NCI-H2171 (cell line): ENCODE data around the gene SOCS2.
A peak's percentile ranks its signal among the peaks of the same experiment; 100 is the strongest.

ENCODE experiments used
- DNase-seq: peaks from one replicate; lab custom pipeline; 2025; lab: John Stamatoyannopoulos, UW

The SOCS2 gene

DNA sequence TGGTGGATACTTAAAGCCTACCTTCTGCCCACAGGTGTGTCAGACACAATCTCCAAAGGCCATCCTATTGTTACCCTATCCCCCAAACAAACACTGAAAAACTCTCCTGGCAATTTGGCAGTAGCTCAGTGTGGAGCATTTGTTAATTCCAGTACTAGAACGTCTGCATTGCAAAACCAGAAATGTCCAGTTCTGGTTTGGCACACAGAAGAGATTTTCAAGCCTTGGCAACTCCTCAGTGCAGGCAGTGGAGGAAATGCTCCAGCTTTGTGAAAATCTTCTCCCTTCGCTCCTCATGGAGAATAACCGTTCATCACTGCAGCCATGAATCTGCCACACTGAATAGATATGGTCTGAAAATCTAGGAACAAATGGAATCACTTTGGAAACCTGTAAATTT is 5.3 kb upstream of the SOCS2 start:
- DNase-seq = no peak

DNA sequence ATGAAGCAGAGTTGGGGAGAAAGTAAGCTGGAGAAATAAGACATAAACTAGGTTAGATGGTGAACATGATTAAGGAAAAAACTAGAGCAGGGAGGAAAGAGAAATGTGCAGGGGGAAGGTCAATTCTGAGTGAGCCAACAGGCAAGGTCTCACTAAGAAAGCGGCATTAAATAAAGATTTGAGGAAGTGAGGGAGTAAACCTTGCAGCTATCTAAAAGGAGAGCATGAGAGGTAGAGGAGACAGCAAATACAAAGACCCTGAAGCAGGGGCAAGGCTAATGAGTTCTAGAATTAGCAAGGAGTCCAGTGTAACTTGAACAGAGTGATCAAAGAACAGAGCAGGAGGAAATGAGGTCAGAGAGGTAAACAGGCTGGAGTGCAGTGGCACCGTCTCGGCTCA is 4.4 kb upstream of the SOCS2 start:
- DNase-seq = no peak

DNA sequence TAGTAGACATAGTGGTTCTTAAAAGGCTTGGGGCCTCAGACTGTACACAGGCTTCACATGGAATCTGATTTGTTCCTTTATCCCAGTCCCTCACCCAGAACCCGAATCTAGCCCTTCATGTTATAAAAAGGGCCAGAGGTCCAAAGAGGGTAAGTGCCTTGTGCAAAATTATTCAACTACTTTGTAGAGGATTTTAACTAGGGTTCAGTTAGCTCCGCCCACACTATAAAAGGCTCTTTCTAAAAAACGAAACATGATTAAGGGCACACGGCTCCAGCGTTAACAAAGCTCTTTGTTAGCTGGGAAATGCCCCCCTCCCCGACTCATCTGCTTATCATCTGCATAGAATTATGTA is 3.2 kb upstream of the SOCS2 start:
- no peak for DNase-seq

DNA sequence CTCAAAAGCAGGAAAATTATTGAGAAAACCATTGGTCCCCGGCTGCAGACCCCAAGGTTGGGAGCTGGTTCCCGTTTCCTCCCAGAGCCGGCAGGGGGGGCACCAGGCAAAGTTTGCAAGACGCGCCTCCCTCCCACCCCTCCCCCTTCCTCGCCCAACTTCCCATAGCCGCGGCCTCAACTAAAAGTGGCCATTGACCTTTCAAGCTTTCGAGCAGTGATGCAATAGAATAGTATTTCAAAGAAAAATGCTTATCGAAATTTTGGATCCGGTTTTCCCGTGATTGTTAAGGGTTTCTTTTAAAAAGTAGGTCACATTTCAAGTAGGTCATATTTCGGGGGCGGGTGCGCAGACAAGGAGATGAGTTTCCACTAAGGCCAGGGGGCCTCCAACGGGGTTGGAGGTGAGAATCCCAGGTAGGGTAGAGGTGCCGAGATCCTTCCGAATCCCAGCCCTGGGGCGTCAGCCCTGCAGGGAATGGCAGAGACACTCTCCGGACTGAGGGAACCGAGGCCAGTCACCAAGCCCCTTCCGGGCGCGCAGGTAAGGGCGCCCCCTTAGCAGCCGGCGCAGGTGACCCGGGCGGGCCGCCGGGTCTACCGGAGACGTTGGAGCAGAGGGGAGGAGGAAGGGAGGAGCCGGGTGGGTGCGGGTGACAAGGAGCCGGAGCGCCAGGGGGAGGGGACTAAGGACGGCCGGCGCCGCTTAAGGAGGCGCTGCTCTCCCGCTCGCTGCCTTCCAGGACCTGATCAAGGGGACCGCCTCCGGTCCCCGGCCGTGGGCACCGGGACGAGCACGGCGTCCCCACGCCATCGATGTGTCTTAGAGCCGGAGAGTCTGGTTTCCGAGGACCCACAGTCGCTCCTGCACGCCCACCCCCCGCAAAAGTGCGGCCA is 2.6 kb upstream of the SOCS2 start:
- DNase-seq = peak; percentile 83

DNA sequence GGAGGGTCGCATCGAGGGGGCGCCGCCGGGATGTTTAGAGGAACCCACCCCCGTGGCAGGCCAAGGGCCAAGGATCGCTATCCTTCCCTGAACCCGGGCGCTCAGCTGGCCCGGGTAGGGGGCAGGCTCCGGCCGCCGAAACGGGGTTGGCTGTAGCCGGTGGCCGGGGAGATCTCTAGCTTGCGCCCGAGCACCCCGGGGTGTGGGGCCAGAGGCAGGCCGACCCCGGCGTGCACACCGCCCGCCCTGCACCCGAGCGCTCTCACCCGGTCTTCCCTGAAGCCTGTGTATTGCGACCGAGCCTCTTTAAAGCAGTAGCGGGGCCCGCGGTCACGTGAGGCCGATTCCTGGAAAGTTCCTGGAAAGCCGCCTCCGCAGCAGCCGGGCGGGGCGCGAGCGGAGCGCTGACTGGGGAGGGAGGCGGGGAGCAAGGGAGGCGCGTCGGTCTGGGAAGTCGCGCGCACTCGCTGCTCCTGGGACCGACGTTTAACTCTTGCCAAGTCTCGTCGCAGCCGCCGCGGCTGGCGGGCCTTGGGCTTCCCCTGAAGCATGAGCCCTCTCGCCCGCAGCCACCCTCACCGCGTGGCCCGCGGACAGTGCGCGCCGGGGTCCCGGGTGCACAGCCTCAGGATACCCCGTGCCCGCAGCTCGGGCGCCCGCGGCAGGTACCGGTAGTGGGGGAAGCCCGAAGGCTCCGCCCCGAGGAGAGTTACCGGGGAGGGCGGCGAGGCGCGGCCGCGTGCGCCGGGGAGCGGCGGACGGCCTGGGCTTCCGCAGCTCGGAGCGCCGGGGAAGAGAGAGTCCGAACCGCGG is 1.7 kb upstream of the SOCS2 start:
- DNase-seq = peak; percentile 86

DNA sequence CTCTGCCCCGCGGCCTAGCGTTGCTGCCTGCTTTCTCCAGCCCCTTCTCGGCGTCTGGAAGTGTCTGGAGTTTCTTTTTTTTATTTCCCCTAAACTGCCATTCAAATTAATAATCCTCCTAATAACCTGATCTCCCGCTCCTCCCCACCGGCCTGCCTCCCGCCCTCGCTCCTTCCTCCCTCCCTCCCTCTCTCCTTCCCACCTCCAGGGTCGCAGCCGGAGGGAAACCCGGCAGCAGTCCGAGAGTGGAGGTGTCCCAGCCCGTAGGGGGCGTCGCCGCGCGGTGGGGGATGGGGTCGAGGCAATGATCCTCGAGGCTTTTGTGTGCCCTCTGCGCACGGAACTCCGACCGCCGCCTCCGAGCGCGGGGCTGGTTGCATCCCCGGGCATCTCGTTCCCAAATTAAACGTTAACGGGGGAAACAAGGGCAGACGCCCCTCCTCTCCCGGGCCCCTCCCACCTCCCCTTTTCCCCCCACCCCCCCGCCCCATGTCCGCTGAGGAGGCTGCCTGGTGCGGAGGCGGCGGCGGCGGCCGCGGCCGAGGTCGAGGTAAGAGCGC is 1.0 kb upstream of the SOCS2 start:
- DNase-seq = peak; percentile 82

DNA sequence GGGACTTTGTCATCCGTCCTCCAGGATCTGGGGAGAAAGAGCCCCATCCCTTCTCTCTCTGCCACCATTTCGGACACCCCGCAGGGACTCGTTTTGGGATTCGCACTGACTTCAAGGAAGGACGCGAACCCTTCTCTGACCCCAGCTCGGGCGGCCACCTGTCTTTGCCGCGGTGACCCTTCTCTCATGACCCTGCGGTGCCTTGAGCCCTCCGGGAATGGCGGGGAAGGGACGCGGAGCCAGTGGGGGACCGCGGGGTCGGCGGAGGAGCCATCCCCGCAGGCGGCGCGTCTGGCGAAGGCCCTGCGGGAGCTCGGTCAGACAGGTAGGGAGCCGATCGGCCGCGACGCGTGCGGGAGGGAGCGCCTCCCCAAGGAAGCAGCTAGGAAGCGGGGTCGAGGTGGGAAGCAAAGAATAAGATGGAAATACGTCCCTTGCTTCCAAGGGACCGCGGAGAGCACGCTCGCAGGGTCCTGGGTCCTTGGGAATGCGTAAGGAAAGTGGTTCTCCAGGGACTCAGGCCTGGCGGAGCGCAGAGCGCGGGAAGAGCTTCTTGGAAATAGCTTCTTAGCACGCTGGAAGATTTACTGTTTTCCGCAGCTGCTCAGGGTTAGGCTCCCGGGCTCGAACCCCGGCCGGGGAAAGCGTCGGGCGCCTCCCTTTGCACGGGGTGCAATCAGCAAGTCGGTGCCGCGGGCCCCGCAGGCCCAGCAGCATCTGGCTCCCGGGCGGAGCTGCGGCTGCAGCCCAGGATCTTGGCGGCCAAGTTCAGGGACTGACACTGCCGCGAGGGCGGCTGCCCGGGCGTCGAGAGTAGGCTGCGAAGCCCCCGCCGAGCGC is 457 bp downstream of the SOCS2 start:
- no peak for DNase-seq

DNA sequence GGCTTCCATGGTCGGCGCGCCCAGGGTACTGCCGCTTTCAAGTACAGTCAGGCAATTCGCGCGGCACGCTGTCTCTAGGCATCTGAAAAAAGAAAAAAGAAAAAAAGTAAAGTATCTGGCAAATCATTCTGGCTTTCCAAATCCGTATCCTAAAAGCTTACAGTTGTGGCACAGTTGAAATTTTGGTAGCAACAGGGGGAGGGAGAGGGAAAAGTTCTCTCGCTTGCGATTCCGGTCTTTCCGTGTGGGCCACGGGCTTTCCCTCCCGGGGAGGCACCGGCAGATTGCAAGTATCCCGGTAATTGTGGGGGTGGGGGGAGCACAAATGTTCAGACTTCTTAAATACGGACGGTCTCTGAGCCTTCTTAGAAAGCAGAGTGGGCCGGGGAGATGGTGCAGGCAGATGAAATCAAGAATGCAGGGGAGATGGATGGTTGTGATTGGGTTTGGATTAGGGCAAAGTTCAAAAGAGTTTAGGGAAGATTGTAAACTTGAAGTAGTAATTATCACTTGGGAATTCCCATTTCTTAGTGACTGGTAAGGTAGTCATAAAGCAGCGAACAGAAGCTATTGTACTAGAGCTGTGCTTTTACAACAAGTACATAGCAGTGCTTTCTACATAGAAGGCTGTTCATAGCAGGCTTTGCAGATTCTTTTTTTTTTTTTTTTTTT is 1.2 kb downstream of the SOCS2 start:
- DNase-seq = no peak

DNA sequence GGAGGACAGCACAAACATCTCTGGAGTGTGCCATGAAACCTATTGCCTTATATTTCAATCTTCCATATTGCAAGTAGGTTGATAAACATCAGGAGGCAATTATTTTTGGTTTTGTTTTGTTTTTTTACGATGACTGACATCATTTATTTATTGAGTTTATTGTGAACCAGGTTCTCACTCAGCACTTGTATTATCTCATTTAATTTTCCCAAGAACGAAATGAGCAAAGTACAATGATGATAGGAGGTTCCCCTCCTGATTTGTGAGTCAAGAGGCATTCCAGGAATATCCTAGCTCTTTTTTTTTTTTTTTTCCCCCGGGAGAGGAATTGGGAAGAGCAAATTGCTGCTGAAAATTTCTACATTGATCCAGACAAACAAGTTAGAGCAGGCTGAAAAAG is 4.7 kb downstream of the SOCS2 start:
- no peak for DNase-seq

DNA sequence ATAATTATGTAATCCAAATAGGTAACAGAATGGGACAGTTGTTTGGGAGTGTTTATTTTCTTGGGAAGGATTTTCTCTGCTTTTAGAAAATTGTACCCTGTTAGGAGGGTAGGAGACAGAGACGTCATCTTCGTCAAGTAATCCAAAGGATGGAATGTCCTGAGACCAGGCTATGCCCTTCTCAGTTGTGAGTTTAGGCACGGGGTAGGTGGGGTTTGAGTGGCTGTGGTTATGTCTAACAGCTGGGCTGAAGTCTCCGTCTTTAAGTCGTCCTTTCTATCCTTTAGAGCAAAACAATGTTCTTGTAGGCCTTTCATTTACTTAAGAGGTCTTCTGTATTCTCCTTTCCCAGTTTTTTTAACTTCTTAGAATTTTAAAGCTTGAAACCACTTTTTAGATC is 5.7 kb downstream of the SOCS2 start:
- no peak for DNase-seq

DNA sequence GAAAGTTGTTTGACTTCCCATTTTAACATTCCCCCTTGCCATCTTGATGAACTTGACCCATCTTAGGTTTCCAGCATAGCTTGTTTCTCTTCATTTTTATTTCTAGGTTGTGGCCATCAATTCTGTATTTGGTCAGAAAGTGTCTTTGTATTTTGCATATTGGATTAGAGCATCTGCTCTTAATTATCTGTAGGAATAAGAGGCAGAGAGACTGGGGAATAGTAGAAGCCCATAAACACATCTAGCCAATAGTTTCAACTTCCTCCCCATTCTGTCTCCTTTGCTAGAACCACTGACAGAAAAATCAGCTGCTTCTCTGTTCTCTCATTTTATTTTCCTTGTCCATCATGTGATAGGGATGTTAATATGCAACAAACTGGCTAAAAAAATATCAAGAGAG is 8.2 kb downstream of the SOCS2 start:
- DNase-seq = no peak

DNA sequence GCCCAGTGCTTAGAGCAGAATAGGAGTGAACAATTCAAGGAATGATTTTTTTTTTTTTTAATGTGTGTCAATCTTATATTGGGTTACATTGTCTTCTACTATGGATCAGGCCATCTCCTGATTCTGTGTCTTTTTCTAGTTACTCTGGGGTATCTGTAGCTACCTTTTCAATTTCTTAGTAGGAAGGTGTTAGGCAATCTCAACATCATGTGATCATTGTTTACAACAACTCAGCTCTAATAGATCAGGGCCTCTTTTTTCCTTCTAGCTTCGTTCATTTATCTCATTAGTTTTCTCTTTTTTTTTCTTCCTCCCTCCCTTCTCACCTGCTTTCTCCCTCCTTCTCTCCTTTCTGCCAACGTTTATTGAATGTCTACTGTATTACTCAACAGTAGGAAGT is 8.9 kb downstream of the SOCS2 start:
- DNase-seq = no peak

DNA sequence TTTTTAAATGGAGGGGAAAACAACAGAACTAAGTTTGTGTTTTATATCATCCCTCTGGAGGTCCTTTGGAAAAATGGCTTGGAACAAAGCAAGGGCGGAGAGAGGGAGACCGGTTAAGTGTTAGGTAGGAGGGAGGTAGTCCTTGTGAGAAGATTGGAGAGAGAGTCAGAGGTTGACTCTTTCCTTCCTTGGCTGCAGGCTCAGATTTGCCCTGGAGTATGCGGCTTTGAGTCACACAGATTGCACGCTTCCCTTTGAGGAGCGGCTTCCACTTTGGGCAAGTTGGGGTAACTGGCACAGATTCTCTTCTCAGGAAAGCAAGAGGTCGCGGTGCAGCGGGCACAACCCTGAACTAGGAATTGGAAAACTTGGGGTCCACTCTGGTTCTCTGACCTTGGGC is 9.9 kb downstream of the SOCS2 start:
- DNase-seq = no peak

DNA sequence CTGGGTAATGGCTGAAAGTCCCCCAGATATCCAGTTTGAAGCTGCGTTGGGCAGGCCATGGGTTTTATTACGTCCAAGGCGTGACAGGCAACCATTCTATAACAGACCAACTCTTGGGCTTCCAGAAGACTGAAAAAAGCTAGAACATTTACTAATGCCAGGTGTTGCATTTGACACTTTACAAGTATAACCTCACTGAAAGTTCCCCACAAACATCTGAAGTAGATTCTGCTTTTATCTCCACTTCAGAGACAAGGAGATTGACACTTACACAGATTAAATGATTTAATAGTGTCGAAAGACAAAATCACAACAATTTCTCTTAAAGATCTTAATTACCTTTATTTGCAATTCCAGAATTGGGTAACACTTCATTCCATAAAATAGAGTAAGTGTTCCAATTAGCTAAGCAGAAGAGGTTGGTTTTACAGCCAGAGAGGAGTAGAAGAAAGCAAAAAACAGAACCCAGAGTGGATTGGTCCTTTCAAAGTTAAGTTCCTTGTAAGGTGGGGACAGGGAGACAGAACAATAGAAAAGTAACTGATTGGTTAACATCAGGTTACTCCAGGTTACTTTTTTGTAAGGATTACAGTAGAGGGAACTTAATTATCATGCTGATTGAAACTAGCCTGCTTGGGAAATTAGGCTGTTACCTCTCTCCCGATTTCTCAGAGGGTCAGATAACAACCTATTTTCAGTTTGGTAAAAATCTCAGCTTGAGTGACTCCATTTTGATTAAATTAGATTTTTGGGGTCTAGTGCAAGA is 11.3 kb downstream of the SOCS2 start:
- DNase-seq = no peak

DNA sequence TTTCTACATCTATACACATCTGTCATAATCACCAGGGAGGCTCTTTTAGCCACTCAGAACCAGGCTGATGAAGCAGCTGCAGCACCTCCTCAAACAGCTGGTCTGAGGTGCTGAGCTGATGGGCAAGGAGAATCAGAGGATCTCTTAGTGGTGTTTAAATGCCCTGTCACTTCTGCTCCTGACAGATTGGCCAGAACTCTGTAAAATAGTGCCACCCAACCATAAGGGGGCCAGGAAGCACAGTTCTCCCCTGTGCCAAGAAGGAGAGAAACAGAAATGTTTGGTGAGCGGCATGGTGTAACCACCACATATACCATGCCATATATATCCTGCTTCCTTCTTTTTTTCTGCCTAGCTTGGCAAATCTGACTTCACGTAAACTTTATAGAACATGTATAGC is 12.8 kb downstream of the SOCS2 start:
- no peak for DNase-seq

DNA sequence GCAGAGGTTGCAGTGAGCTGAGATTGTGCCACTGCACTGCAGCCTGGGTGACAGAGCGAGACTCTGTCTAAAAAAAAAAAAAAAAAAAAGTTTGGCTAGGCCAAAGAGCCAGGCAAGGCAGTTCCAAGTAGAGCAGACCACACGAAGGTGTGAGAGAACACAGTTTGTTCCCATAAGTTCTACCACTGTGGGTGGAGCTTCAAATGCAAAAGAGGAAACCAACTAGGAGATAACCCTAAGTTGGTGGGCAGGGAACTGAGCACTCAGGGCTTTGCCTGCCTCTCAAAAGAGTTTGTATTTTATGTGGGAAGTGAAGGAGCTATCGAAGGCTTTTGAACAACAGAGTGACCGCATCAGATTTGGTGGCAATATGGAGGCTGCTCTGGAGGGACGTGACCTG is 15.1 kb downstream of the SOCS2 start:
- DNase-seq = no peak

DNA sequence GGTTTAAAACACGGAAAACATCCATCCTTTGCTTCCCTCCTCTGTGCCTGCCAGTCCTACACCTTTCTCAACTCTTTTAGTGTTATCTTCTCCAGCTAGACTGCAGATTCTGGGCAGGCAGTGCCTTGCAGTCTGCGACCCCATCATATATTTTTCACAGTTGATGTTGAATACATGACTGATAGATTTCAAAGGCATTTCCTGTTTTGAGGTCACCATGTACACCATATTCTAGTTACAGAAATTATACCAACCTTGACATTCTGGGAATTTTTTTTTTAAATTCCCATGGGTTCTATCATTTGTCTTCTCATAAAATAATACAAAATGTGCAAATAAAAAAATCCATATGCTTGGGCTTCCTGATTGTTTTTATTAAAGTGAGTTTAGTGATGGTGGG is 16.6 kb downstream of the SOCS2 start:
- no peak for DNase-seq

DNA sequence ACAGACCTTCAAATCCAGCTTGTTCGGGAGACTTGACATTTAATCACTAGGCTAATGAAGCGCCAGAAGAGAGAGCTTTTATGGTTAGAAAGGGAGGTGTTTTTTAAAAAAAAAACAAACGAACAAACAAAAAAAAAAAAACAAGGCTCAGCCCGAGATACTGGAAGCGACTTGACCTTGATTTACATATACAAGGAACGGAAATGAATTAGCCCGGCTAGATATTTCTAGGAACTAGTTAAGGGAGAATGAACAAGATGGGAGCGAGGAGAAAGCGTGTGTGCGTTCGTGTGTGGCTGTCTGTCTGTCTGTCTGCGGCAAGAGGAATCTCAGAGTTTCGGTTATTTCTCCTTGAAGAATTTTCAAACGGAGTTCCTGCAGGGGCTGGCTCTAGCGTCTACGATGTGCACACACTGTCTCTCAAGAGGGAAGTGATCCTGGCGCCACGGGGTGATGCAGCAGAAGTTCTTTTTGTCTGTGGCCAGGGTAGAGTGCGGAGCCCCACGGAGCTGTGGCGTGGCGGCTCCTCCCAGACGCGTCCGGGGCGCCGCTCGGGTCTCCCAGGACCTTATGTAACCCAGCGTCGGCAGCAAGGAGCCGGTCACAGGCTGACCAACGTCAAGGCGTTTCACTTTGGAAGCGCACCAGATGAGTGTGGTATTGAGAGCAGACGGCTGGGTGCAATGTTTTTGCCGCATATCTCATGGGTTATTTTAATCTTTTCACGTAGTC is 18.8 kb downstream of the SOCS2 start:
- peak; percentile 26 for DNase-seq

DNA sequence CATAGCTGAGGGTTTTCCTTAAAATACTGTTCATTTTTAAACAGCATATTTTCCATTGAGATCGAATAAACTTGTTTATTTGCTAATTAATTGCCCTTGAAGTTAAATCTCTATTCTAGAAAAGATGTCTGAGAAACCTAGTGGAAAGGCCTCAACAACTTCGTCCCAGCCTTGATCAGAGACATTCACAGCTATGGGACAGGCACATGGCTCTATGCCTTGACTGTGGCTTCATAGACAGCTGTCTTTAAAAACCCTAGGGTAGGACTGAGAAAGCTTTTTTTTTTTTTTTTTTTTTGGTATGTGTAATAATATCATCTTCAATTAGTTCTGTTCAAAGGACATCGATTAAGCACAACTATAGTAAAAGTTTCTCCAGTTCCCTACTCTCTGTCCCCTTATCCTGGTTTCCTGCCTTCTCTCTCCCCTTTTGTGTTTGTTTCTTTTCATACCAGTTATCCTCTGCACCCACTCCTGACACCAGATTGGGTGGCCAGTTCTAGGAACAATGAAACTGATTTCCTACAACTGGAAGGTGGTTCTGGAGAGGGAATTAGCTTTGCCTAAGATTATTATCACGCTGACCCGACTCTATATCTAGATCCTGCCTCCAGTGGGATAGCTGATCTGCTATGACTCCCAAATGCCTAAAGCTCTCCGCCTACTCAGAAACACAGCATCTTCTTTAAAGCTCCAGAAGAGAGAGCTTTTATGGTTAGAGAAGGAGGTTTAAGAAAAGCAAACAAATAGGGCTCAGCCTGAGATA is 20.3 kb downstream of the SOCS2 start:
- no peak for DNase-seq
